GM18508 (cell line): Measurements from ENCODE around the gene MED8.
"Not testable (repeated sequence)": the region's sequence is repeated elsewhere in the genome, so short reads cannot be mapped to it uniquely, and the experiment has no call there.

Experiments
- ATAC-seq: cut with Tn5 transposase; IDR thresholded peaks from one replicate; pipeline ENCODE4 v1.9.1; 2021; ENCODE audit warnings: moderate number of reproducible peaks; ENCODE audit not compliant: insufficient read depth, unreplicated experiment

Gene MED8

GRCh38 chr1:43387976-43388599, 1.5 kb downstream of the MED8 start:
- no peak for ATAC-seq

GRCh38 chr1:43386676-43387075, 2.9 kb downstream of the MED8 start:
- ATAC-seq, result no peak

- ATAC-seq, result no peak
Observed at GRCh38 chr1:43383449-43383848, 6.2 kb downstream of the MED8 start.

- no peak for ATAC-seq
Observed at GRCh38 chr1:43382027-43382779, 7.4 kb downstream of the MED8 start.

GRCh38 chr1:43381612-43382011, 8.0 kb downstream of the MED8 start:
- no peak for ATAC-seq

- no peak for ATAC-seq
Observed at GRCh38 chr1:43379476-43379875, 10.1 kb downstream of the MED8 start.

- no peak for ATAC-seq
Observed at GRCh38 chr1:43377831-43378230, 11.8 kb downstream of the MED8 start.

- no peak for ATAC-seq
Observed at GRCh38 chr1:43376723-43377235, 12.8 kb downstream of the MED8 start.

GRCh38 chr1:43373066-43373940, 16.3 kb downstream of the MED8 start:
- no peak for ATAC-seq

- ATAC-seq, result no peak
Observed at GRCh38 chr1:43372172-43372571, 17.4 kb downstream of the MED8 start.

GRCh38 chr1:43370564-43370963, 19.0 kb downstream of the MED8 start:
- no peak for ATAC-seq

GRCh38 chr1:43369779-43370178, 19.8 kb downstream of the MED8 start:
- not testable (repeated sequence) for ATAC-seq

- ATAC-seq, result peak; percentile 8
Observed at GRCh38 chr1:43368646-43369020, 21.0 kb downstream of the MED8 start.

GRCh38 chr1:43367904-43368645, 21.5 kb downstream of the MED8 start, which contains the start of gene ELOVL1:
TSS of gene ELOVL1 (minus strand) at chr1:43368011. CDS start at chr1:43365609, 2,402 bp downstream.
- ATAC-seq, result peak; percentile 33

- peak; percentile 17 for ATAC-seq
Observed at GRCh38 chr1:43367026-43367903, 22.3 kb downstream of the MED8 start.

- no peak for ATAC-seq
Observed at GRCh38 chr1:43366601-43367025, 23.0 kb downstream of the MED8 start.

GRCh38 chr1:43366179-43366578, 23.4 kb downstream of the MED8 start:
- no peak for ATAC-seq

GRCh38 chr1:43365678-43366077, 23.9 kb downstream of the MED8 start:
- no peak for ATAC-seq

- ATAC-seq, result no peak
Observed at GRCh38 chr1:43363935-43364525, 25.6 kb downstream of the MED8 start.
